A204.1 (cell line): ENCODE results near the gene CUL2.
"Not testable (repeated sequence)": the region's sequence is repeated elsewhere in the genome, so short reads cannot be mapped to it uniquely, and the experiment has no call there.

Experiments used
- FAIRE-seq: peaks from 2 replicates; lab custom pipeline; 2012; peaks lifted over from hg19 to GRCh38; lab: Jason Lieb, UNC

The CUL2 gene

GRCh38 chr10:35017608-35018007 is 72.5 kb downstream of the CUL2 start:
- no peak for FAIRE-seq

- no peak for FAIRE-seq
These were observed 74.2 kb downstream of the CUL2 start for GRCh38 chr10:35015843-35016408.

GRCh38 chr10:35012781-35013180 is 77.4 kb downstream of the CUL2 start:
- no peak for FAIRE-seq

GRCh38 chr10:35011771-35012191 is 78.4 kb downstream of the CUL2 start:
- FAIRE-seq: no peak

- no peak for FAIRE-seq
These were observed 82.3 kb downstream of the CUL2 start for GRCh38 chr10:35007858-35008301.

- FAIRE-seq: no peak
These were observed 83.3 kb downstream of the CUL2 start for GRCh38 chr10:35006836-35007235.

- FAIRE-seq: no peak
These were observed 84.3 kb downstream of the CUL2 start for GRCh38 chr10:35005868-35006267.

- FAIRE-seq: no peak
These were observed 85.5 kb downstream of the CUL2 start for GRCh38 chr10:35004651-35005050.

GRCh38 chr10:35003906-35004305 is 86.2 kb downstream of the CUL2 start:
- no peak for FAIRE-seq

GRCh38 chr10:35000936-35001335 is 89.2 kb downstream of the CUL2 start:
- FAIRE-seq: no peak

GRCh38 chr10:34999532-34999931 is 90.6 kb downstream of the CUL2 start:
- no peak for FAIRE-seq

GRCh38 chr10:34998940-34999339 is 91.2 kb downstream of the CUL2 start:
- no peak for FAIRE-seq

GRCh38 chr10:34996843-34997242 is 93.3 kb downstream of the CUL2 start:
- FAIRE-seq: no peak

- FAIRE-seq: no peak
These were observed 94.2 kb downstream of the CUL2 start for GRCh38 chr10:34995925-34996324.

- FAIRE-seq: no peak
These were observed 95.5 kb downstream of the CUL2 start for GRCh38 chr10:34994565-34995142.

GRCh38 chr10:34993782-34994181 is 96.4 kb downstream of the CUL2 start:
- no peak for FAIRE-seq

- not testable (repeated sequence) for FAIRE-seq
These were observed 99.0 kb downstream of the CUL2 start for GRCh38 chr10:34991117-34991516.

- no peak for FAIRE-seq
These were observed 101.6 kb downstream of the CUL2 start for GRCh38 chr10:34988397-34989067.

- no peak for FAIRE-seq
These were observed 104.3 kb downstream of the CUL2 start for GRCh38 chr10:34985823-34986222.

GRCh38 chr10:34985146-34985545 is 105.0 kb downstream of the CUL2 start:
- FAIRE-seq: no peak

GRCh38 chr10:34981844-34982243 is 108.3 kb downstream of the CUL2 start:
- no peak for FAIRE-seq

GRCh38 chr10:34979938-34980337 is 110.2 kb downstream of the CUL2 start:
- no peak for FAIRE-seq

- FAIRE-seq: no peak
These were observed 112.1 kb downstream of the CUL2 start for GRCh38 chr10:34978080-34978479.

GRCh38 chr10:34976380-34976910 is 113.7 kb downstream of the CUL2 start:
- not testable (repeated sequence) for FAIRE-seq
